ENCODE measurements around the gene LYRM9. TPM values are rescaled to one million over a fixed set of nuclear protein-coding genes. Genes with fewer than 3 reads are reported as not detected.

LYRM9 gene
- total RNA-seq, 2 experiments from 2014 or later = 6.0 to 6.1 TPM

- POLR2A ChIA-PET = interaction anchor here (3.2 to 6.2 kb wide), 2 partner anchors 11 to 74 kb away, joined by 21 to 98 read pairs; partner anchors contain the start of gene LYRM9
- no peak overlapping the region for H3K4me3 Mint-ChIP-seq
- no peaks in the 10 kb centered on the region for H3K27me3 Mint-ChIP-seq
- H3K27ac Mint-ChIP-seq = no peak overlapping the region
- CTCF ChIA-PET = interaction anchor here (2.4 to 10.9 kb wide), 4 partner anchors 10 to 126 kb away, joined by 8 to 383 read pairs (median 40); partner anchors contain the start of genes LYRM9 and NOS2
- no peaks in the 10 kb centered on the region for H3K9me3 Mint-ChIP-seq
- H3K4me1 Mint-ChIP-seq = peaks cover 32% of the 10 kb centered on the region
- no peaks in the 10 kb centered on the region for H3K36me3 Mint-ChIP-seq (ENCODE audit: low read depth)
- DNase-seq = no peak
Observed at GRCh38 chr17:27882162-27882840, 10.9 kb downstream of the LYRM9 start.

DNA sequence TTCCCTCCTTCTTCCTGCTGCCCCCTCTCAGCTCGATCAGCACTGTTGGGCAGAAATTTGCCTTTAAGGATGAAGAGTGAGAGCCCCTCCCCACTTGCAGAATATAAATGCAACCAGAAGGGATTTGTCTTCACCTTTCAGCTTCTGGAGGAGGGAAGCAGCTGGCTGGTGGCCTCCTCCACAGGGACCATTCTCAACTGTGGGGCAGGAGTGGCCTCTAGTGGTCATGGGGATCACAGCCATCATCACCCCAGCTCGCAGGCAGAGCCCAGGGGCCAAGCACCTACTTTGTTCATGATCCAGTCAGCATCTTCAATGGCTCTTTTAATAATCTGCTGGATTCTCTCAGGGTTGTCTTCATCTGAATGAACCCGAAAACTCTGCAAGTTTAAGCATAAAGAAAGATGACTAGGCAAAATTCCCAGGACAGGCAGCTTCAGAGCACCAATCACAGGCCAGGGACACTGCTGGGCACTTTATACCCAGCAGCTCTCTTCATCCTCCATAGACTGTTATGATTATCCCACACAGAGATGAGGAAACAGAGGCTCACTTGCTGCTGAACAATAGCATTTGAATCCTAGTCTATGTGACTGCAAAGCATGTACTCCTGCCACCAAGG is 13.1 kb downstream of the LYRM9 start:
- no peak overlapping the region for H3K27ac Mint-ChIP-seq
- CTCF ChIA-PET = interaction anchor here (0.6 to 10.9 kb wide), 20 partner anchors 13 to 371 kb away, joined by 3 to 383 read pairs (median 4); partner anchors contain the start of genes LYRM9 and NOS2

GRCh38 chr17:27878776-27879562 is 14.2 kb downstream of the LYRM9 start:
- CTCF ChIA-PET = interaction anchor here (0.5 to 10.9 kb wide), 14 partner anchors 14 to 227 kb away, joined by 3 to 383 read pairs (median 4); partner anchors contain the start of genes LYRM9 and NOS2
- no peaks in the 10 kb centered on the region for H3K36me3 Mint-ChIP-seq (ENCODE audit: low read depth)
- POLR2A ChIA-PET = interaction anchor here (1.7 to 6.2 kb wide), 2 partner anchors 14 to 71 kb away, joined by 12 to 98 read pairs; partner anchors contain the start of gene LYRM9
- peak overlapping the region; percentile 29 for H3K27ac Mint-ChIP-seq
- peaks cover 20% of the 10 kb centered on the region for H3K4me1 Mint-ChIP-seq
- H3K4me3 Mint-ChIP-seq = no peak overlapping the region
- no peaks in the 10 kb centered on the region for H3K9me3 Mint-ChIP-seq
- no peaks in the 10 kb centered on the region for H3K27me3 Mint-ChIP-seq
- peak; percentile 66 for DNase-seq

More for the DNA sequence above, 13.1 kb downstream of the LYRM9 start:
- Mint-ChIP-seq H3K27me3 (no peaks in the 10 kb centered on the region), H3K4me3 (no peak overlapping the region), H3K9me3 (no peaks in the 10 kb centered on the region), H3K36me3 (ENCODE audit: low read depth) (no peaks in the 10 kb centered on the region), H3K4me1 (peaks cover 23% of the 10 kb centered on the region)
- peak; percentile 77 for DNase-seq
- POLR2A ChIA-PET = interaction anchor here (0.8 to 6.2 kb wide), 3 partner anchors 13 to 86 kb away, joined by 3 to 98 read pairs (median 12); partner anchors contain the start of gene LYRM9

DNA sequence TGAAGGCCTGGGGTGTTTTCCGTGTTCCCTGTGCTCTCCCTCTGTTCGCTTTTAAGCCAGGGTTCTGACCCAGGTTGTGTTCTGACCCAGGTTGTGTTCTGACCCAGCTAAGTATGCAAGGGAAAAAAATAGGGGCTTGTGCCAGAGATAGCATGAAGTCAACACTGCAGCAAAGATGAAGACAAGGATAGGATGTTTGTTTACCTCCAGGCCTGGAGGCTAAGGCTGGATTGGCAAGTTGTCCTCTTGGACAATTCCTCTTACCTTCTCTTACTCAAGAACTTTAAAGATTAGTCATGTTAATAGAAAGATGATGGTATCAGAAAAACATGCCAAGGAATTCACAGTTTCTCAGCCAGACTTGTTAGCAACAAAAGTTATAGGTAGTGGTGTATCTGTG is 19.4 kb downstream of the LYRM9 start:
- Mint-ChIP-seq H3K9me3 (no peaks in the 10 kb centered on the region), H3K27ac (no peak overlapping the region), H3K27me3 (no peaks in the 10 kb centered on the region), H3K4me3 (no peak overlapping the region), H3K36me3 (ENCODE audit: low read depth) (no peaks in the 10 kb centered on the region), H3K4me1 (peaks cover 7% of the 10 kb centered on the region)
- ChIA-PET CTCF (interaction anchor here (0.9 kb wide), 1 partner anchor 68 kb away, joined by 3 read pairs; no protein-coding TSS in a partner anchor), POLR2A (no interaction called here)
- no peak for DNase-seq

DNA sequence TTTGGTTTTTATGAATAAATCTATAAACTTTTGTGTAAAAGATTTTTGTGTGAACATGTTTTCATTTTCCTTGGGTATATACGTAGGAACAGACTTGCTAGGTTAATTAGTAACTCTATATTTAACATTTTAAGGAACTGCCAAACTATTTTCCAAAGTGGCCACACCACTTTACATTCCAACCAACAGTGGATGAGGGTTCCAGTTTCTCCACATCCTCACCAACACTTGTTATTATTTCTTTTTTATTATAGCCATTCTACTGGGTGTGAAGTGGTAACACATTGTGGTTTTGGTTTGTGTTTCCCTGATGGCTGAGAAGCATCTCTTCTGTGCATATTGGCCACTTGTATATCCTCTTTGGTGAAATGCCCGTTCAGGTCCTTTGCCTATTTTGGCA is 20.0 kb downstream of the LYRM9 start:
- CTCF ChIA-PET = interaction anchor here (0.9 kb wide), 1 partner anchor 68 kb away, joined by 3 read pairs; no protein-coding TSS in a partner anchor
- POLR2A ChIA-PET = no interaction called here
- DNase-seq = no peak
- Mint-ChIP-seq H3K4me3 (no peak overlapping the region), H3K9me3 (no peaks in the 10 kb centered on the region), H3K36me3 (ENCODE audit: low read depth) (no peaks in the 10 kb centered on the region), H3K27ac (no peak overlapping the region), H3K4me1 (peaks cover 1% of the 10 kb centered on the region), H3K27me3 (no peaks in the 10 kb centered on the region)

- H3K4me3 Mint-ChIP-seq = no peak overlapping the region
- no peak for DNase-seq
- no peaks in the 10 kb centered on the region for H3K36me3 Mint-ChIP-seq (ENCODE audit: low read depth)
- H3K27ac Mint-ChIP-seq = no peak overlapping the region
- no peaks in the 10 kb centered on the region for H3K9me3 Mint-ChIP-seq
- POLR2A ChIA-PET = no interaction called here
- H3K4me1 Mint-ChIP-seq = no peaks in the 10 kb centered on the region
- H3K27me3 Mint-ChIP-seq = no peaks in the 10 kb centered on the region
- CTCF ChIA-PET = no interaction called here
Observed at GRCh38 chr17:27872776-27873175, 20.4 kb downstream of the LYRM9 start.

DNA sequence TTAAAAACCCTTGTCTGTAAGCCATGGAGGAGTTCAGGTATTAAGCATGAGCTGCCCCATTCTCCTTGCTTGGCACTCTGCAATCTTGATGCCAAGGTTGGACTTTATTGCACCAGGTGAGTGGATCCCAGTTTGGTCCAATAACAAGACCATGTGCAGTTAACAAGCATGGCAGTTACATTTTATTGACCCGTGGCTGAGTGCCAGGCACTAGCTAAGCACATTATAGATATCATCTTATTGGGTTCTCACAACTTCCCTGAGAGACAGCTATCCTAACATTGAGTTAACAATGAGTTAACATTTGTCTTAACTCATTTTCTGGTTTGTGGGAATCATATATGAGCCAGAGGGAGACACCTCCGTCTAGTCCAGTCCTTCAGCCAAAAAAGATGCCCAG is 21.8 kb downstream of the LYRM9 start:
- no peak overlapping the region for H3K4me3 Mint-ChIP-seq
- POLR2A ChIA-PET = no interaction called here

GRCh38 chr17:27870345-27870744 is 22.8 kb downstream of the LYRM9 start:
- no peaks in the 10 kb centered on the region for H3K9me3 Mint-ChIP-seq
- no peaks in the 10 kb centered on the region for H3K4me1 Mint-ChIP-seq
- CTCF ChIA-PET = interaction anchor here (1.1 kb wide), 1 partner anchor 62 kb away, joined by 4 read pairs; no protein-coding TSS in a partner anchor
- no peak overlapping the region for H3K27ac Mint-ChIP-seq
- DNase-seq = no peak
- H3K4me3 Mint-ChIP-seq = no peak overlapping the region
- POLR2A ChIA-PET = no interaction called here
- H3K36me3 Mint-ChIP-seq (ENCODE audit: low read depth) = no peaks in the 10 kb centered on the region
- no peaks in the 10 kb centered on the region for H3K27me3 Mint-ChIP-seq

More for the DNA sequence above, 21.8 kb downstream of the LYRM9 start:
- no peak for DNase-seq
- Mint-ChIP-seq H3K9me3 (no peaks in the 10 kb centered on the region), H3K36me3 (ENCODE audit: low read depth) (no peaks in the 10 kb centered on the region), H3K27ac (no peak overlapping the region), H3K4me1 (no peaks in the 10 kb centered on the region), H3K27me3 (no peaks in the 10 kb centered on the region)
- CTCF ChIA-PET = no interaction called here

DNA sequence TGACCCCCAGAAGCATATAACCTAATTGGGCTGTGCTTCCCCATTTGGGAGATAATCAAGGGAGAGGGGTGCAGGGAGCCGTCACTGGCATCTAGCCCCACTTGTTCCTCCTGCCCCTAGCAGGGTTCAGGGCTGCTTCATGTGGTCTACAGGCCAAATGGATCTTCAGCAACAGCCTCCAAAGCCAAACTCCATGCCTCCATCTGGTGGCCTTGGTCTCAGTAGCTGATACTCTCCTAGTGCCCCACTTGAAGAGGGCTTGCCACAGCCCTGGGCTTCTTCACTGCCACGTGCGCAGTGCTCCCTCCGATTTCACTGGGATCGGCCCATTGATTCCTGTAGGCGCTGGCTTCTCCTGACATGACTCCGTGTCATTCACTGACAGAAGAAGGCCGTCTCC is 24.6 kb downstream of the LYRM9 start:
- POLR2A ChIA-PET = no interaction called here
- CTCF ChIA-PET = no interaction called here
- Mint-ChIP-seq H3K27me3 (no peaks in the 10 kb centered on the region), H3K4me1 (no peaks in the 10 kb centered on the region), H3K27ac (no peak overlapping the region), H3K9me3 (no peaks in the 10 kb centered on the region), H3K36me3 (ENCODE audit: low read depth) (no peaks in the 10 kb centered on the region), H3K4me3 (no peak overlapping the region)
- DNase-seq = no peak

DNA sequence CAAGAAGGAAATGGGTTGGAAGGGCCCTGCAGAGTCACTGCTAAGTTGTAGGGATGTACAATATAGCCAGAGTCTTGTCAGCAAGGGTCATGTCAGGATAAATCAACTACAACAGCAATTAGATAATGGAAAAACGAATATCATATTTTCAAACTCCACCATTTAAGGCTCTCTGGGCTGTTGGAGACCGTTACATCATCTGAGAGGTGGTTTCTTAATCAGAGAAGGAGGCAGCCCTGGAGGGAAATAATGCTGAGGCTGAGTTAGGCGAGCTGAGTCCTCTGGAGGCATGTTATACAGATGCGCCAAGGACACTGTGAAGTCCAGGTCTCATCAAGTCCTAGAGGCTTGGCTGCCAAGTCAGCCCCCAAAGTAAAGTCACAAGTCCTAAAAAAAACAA is 30.3 kb downstream of the LYRM9 start:
- POLR2A ChIA-PET = no interaction called here
- CTCF ChIA-PET = no interaction called here
- Mint-ChIP-seq H3K9me3 (no peaks in the 10 kb centered on the region), H3K27ac (no peak overlapping the region), H3K4me3 (no peak overlapping the region), H3K36me3 (ENCODE audit: low read depth) (no peaks in the 10 kb centered on the region), H3K27me3 (no peaks in the 10 kb centered on the region), H3K4me1 (no peaks in the 10 kb centered on the region)
- DNase-seq = no peak

GRCh38 chr17:27862004-27862403 is 31.2 kb downstream of the LYRM9 start:
- POLR2A ChIA-PET = no interaction called here
- H3K27ac Mint-ChIP-seq = no peak overlapping the region
- H3K36me3 Mint-ChIP-seq (ENCODE audit: low read depth) = no peaks in the 10 kb centered on the region
- H3K9me3 Mint-ChIP-seq = no peaks in the 10 kb centered on the region
- H3K4me3 Mint-ChIP-seq = no peak overlapping the region
- CTCF ChIA-PET = no interaction called here
- no peaks in the 10 kb centered on the region for H3K27me3 Mint-ChIP-seq
- peaks cover 2% of the 10 kb centered on the region for H3K4me1 Mint-ChIP-seq
- no peak for DNase-seq

GRCh38 chr17:27860971-27861664 is 32.0 kb downstream of the LYRM9 start:
- no peak overlapping the region for H3K4me3 Mint-ChIP-seq
- peaks cover 5% of the 10 kb centered on the region for H3K4me1 Mint-ChIP-seq
- no peak overlapping the region for H3K27ac Mint-ChIP-seq
- H3K27me3 Mint-ChIP-seq = no peaks in the 10 kb centered on the region
- DNase-seq = no peak
- no peaks in the 10 kb centered on the region for H3K9me3 Mint-ChIP-seq
- ChIA-PET CTCF (no interaction called here), POLR2A (no interaction called here)
- no peaks in the 10 kb centered on the region for H3K36me3 Mint-ChIP-seq (ENCODE audit: low read depth)

Measured in activated CD4-positive, alpha-beta memory T cell treated with anti-CD3 and anti-CD28 coated beads, Interleukin-2, amount 10 ng/mL, durations not matched to agents 7 days and 5 days (primary cell).